PC-3 (cell line): ENCODE results near the gene RPS25. TPM values are rescaled to one million over a fixed set of nuclear protein-coding genes. Genes with fewer than 3 reads are reported as not detected.
A peak's percentile ranks its signal among the peaks of the same experiment; 100 is the strongest.

Source experiments
- ATAC-seq: fragments of 200-7000 bp; cut with Tn5 transposase; 2 replicates; pipeline ENCODE4 v1.9.1; 2020; ENCODE audit warnings: mild to moderate bottlenecking, moderate library complexity
- BruUV-seq: library from RNA; stranded (reverse); fragments of 400-500 nt; replicated peaks from 2 replicates; lab custom pipeline; 2021; lab: Mats Ljungman, UMichigan
- CTCF ChIA-PET: fragments of 300-600 bp; sonication (Branson Sonifier 250); formaldehyde crosslinking; loops from one replicate; lab custom pipeline; 2022; ENCODE audit warnings: antibody characterized with exemption; lab: Charles Lee
- POLR2A ChIA-PET: fragments of 300-600 bp; sonication (Branson Sonifier 250); formaldehyde crosslinking; loops from one replicate; lab custom pipeline; 2022; ENCODE audit warnings: antibody characterized with exemption; ENCODE audit not compliant: unreplicated experiment; lab: Charles Lee
- DNase-seq: peaks from one replicate; pipeline ENCODE4 v3.0.0-alpha.2; 2015
- H2AFZ ChIP-seq: fragments of 300-600 bp; sonication (generic); 2 replicates; pipeline ENCODE4 v1.6.0; 2016; ENCODE audit warnings: antibody characterized with exemption, low read length
- H3F3A ChIP-seq: fragments of 300-600 bp; sonication (generic); one replicate; pipeline ENCODE4 v1.6.0; 2017; ENCODE audit warnings: antibody characterized with exemption, low read length, control low read depth, mild to moderate bottlenecking; ENCODE audit not compliant: unreplicated experiment
- H3K27ac ChIP-seq: fragments of 300-600 bp; sonication (generic); 2 replicates; pipeline ENCODE4 v1.5.1; 2016; ENCODE audit warnings: mild to moderate bottlenecking, low read length
- H3K27me3 ChIP-seq: fragments of 300-600 bp; sonication (generic); 2 replicates; pipeline ENCODE4 v1.6.1; 2016; ENCODE audit warnings: low read length, mixed read lengths
- H3K36me3 ChIP-seq: fragments of 300-600 bp; sonication (generic); 2 replicates; pipeline ENCODE4 v1.6.1; 2016; ENCODE audit warnings: low read depth, mixed run types, low read length, mixed read lengths
- H3K4me1 ChIP-seq: fragments of 300-600 bp; sonication (generic); 2 replicates; pipeline ENCODE4 v1.5.1; 2016; ENCODE audit warnings: low read length; ENCODE audit not compliant: insufficient read depth
- H3K4me2 ChIP-seq: fragments of 300-600 bp; sonication (generic); 2 replicates; pipeline ENCODE4 v1.6.0; 2016; ENCODE audit warnings: low read length
- H3K4me3 ChIP-seq: fragments of 300-600 bp; sonication (generic); 2 replicates; pipeline ENCODE4 v1.5.1; 2016; ENCODE audit warnings: mild to moderate bottlenecking, low read length, mixed read lengths
- H3K79me2 ChIP-seq: fragments of 300-600 bp; sonication (generic); 2 replicates; pipeline ENCODE4 v1.6.1; 2017; ENCODE audit warnings: low read length, mixed read lengths
- H3K9ac ChIP-seq: fragments of 300-600 bp; sonication (generic); 2 replicates; pipeline ENCODE4 v1.6.0; 2016; ENCODE audit warnings: mild to moderate bottlenecking, low read length
- H3K9me2 ChIP-seq: fragments of 300-600 bp; sonication (generic); replicated peaks from 2 replicates; pipeline ENCODE4 v1.6.1; 2016; ENCODE audit warnings: mixed run types, low read length, mixed read lengths
- H3K9me3 ChIP-seq: fragments of 300-600 bp; sonication (generic); 2 replicates; pipeline ENCODE4 v1.6.1; 2016; ENCODE audit warnings: low read length, mixed read lengths
- H4K20me1 ChIP-seq: fragments of 300-600 bp; sonication (generic); 2 replicates; pipeline ENCODE4 v1.6.1; 2016; ENCODE audit warnings: low read length, mixed read lengths
- EZH2 ChIP-seq: fragments of 300-600 bp; sonication (generic); IDR thresholded peaks from one replicate; pipeline ENCODE4 v1.6.1; 2017; ENCODE audit warnings: antibody characterized with exemption, mild to moderate bottlenecking, low read length; ENCODE audit not compliant: unreplicated experiment
- EZH2phosphoT487 ChIP-seq: fragments of 300-600 bp; sonication (generic); IDR thresholded peaks from 2 replicates; pipeline ENCODE4 v1.6.1; 2018; ENCODE audit warnings: mild to moderate bottlenecking, antibody characterized with exemption, low read length, borderline replicate concordance
- intact Hi-C: fragments of 100-400 bp; cut with micrococcal nuclease; formaldehyde crosslinking; loops from 2 replicates; pipeline ENCODE4 v1.9.0; 2023
- total RNA-seq: library from RNA; depleted of rRNA; stranded (reverse); fragments of >200 nt; gene quantifications from 2 replicates; pipeline ENCODE4 v1.2.3, GENCODE V29; 2014
- TF ChIP-seq, protein P1 (sequence below): fragments of 300-600 bp; sonication (generic); conservative IDR thresholded peaks from 2 replicates; pipeline ENCODE4 v1.5.1; 2017; ENCODE audit warnings: antibody characterized with exemption, low read depth, mild to moderate bottlenecking, low read length

RPS25 gene
- total RNA-seq, 1 experiment from 2014 or later = 931 TPM

DNA sequence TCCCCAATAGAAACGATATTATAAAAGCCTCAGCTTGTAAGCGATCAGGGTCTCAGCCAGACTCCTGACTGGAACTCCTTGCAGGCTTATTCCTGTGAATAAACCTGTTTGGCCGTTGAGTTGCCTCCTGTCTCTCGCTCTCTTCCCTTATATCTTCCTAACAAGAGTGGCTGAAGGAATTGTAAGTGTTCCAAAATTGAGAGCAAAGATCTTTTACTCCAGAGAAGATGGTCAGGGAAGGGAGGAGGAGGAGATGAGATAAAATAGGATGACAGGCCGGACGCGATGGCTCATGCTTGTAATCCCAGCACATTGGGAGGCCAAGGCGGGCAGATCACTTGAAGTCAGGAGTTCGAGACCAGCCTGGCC is 13.8 kb upstream of the RPS25 start:
- H2AFZ ChIP-seq = no peak overlapping the region
- CTCF ChIA-PET = no interaction called here

DNA sequence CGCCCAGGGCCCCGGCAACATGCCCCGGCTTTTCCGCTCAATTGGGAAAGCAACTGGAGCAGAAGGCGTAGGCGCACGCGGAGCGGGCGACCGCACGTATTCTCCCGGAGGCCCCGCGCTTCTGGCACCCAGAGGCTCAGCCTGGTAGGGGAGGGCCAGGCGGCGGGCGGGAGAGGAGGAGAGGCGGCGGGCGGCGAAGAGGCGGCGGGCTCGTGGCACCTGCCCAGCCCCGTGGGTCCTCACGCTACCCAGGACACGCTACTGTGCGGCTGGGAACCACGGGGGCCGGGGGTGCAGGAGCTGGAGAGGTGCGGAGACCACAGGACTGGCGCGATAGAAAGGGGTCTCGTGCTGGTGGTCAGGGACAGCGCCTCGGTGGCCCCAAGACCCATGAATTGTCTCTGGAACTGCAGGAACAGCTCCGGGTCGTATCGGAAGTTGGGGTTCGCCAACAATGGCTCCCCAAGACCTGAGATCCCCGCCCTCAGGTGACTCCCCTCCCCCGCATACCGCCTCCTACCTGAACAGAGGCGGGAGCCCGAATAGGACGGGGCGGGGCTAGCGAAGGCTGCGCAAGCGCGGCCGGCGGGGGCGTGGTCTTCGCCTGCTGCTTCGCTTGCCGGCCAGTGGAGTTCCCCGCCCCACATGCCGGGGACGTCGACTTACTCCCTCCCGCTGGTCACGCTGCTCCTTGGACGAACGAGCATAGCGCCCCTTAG is 12.3 kb upstream of the RPS25 start, which contains the start of gene SLC37A4:
SLC37A4 (minus strand) TSS at position 549 of the 719 bp plus-strand sequence.
- Histone ChIP-seq H3K4me1 (peaks cover 16% of the 10 kb centered on the region), H3K27ac (peak within 1 kb of the TSS; percentile 15; the same call in 1 of the 2 replicates), H3K9ac (peak within 1 kb of the TSS; percentile 91), H4K20me1 (no peaks in the 10 kb centered on the region), H2AFZ (peak within 1 kb of the TSS; percentile 99), H3K4me2 (peak within 1 kb of the TSS; percentile 99), H3K9me2 (no peaks in the 10 kb centered on the region), H3K4me3 (peak within 1 kb of the TSS; percentile 96), H3K27me3 (no peaks in the 10 kb centered on the region), H3K9me3 (no peaks in the 10 kb centered on the region), H3F3A (no peaks in the 10 kb centered on the region), H3K79me2 (peaks cover 27% of the 10 kb centered on the region), H3K36me3 (peaks cover 5% of the 10 kb centered on the region; the same call in 1 of the 2 replicates)
- DNase-seq (peak; percentile 100), ATAC-seq (peak; percentile 84)
- CTCF ChIA-PET = no interaction called here
- no peak for TF ChIP-seq EZH2
- TF ChIP-seq, protein P1, sequence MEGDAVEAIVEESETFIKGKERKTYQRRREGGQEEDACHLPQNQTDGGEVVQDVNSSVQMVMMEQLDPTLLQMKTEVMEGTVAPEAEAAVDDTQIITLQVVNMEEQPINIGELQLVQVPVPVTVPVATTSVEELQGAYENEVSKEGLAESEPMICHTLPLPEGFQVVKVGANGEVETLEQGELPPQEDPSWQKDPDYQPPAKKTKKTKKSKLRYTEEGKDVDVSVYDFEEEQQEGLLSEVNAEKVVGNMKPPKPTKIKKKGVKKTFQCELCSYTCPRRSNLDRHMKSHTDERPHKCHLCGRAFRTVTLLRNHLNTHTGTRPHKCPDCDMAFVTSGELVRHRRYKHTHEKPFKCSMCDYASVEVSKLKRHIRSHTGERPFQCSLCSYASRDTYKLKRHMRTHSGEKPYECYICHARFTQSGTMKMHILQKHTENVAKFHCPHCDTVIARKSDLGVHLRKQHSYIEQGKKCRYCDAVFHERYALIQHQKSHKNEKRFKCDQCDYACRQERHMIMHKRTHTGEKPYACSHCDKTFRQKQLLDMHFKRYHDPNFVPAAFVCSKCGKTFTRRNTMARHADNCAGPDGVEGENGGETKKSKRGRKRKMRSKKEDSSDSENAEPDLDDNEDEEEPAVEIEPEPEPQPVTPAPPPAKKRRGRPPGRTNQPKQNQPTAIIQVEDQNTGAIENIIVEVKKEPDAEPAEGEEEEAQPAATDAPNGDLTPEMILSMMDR = peak; percentile 93
- intact Hi-C loops = loop anchor here (2.0 kb wide), 1 partner anchor 72 kb away; no protein-coding TSS in a partner anchor
- POLR2A ChIA-PET = no interaction called here
- no TSS peak for BruUV-seq

More for the DNA sequence above, 13.8 kb upstream of the RPS25 start:
- BruUV-seq = no TSS peak
- Histone ChIP-seq H3K9me2 (no peaks in the 10 kb centered on the region), H3K27me3 (no peaks in the 10 kb centered on the region), H3K79me2 (peaks cover 27% of the 10 kb centered on the region), H3F3A (no peaks in the 10 kb centered on the region), H4K20me1 (no peaks in the 10 kb centered on the region), H3K4me2 (no peak overlapping the region), H3K36me3 (peaks cover 5% of the 10 kb centered on the region; the same call in 1 of the 2 replicates), H3K9me3 (no peaks in the 10 kb centered on the region), H3K4me1 (peaks cover 16% of the 10 kb centered on the region), H3K9ac (no peak overlapping the region), H3K27ac (no peak overlapping the region), H3K4me3 (no peak overlapping the region)
- ATAC-seq (no peak), DNase-seq (no peak)
- TF ChIP-seq, protein P1 = no peak
- TF ChIP-seq EZH2phosphoT487 (no peak), EZH2 (no peak)
- POLR2A ChIA-PET = no interaction called here
- intact Hi-C loops = loop anchor here (2.0 kb wide), 1 partner anchor 71 kb away; no protein-coding TSS in a partner anchor

- Histone ChIP-seq H2AFZ (peak overlapping the region; percentile 99), H4K20me1 (no peaks in the 10 kb centered on the region), H3K27ac (peak overlapping the region; percentile 15; the same call in 1 of the 2 replicates), H3K36me3 (peaks cover 5% of the 10 kb centered on the region; the same call in 1 of the 2 replicates), H3K9me2 (no peaks in the 10 kb centered on the region), H3K9me3 (no peaks in the 10 kb centered on the region), H3K4me2 (peak overlapping the region; percentile 99), H3K9ac (peak overlapping the region; percentile 91), H3F3A (no peaks in the 10 kb centered on the region), H3K4me1 (peaks cover 16% of the 10 kb centered on the region), H3K79me2 (peaks cover 27% of the 10 kb centered on the region), H3K4me3 (peak overlapping the region; percentile 96), H3K27me3 (no peaks in the 10 kb centered on the region)
- DNase-seq (no peak), ATAC-seq (no peak)
- intact Hi-C loops = loop anchor here (2.0 kb wide), 1 partner anchor 73 kb away; no protein-coding TSS in a partner anchor
- CTCF ChIA-PET = no interaction called here
- POLR2A ChIA-PET = no interaction called here
- no peak for TF ChIP-seq EZH2phosphoT487
- no peak for TF ChIP-seq EZH2
- TF ChIP-seq, protein P1 = no peak
- no TSS peak for BruUV-seq
These were observed 11.8 kb upstream of the RPS25 start for GRCh38 chr11:119030029-119030328.
